ENCODE results near the gene SP100. TPM values are rescaled to one million over a fixed set of nuclear protein-coding genes. Genes with fewer than 3 reads are reported as not detected.

Gene SP100
- total and polyA plus RNA-seq, 8 donors = 24.6 to 66.8 (median 37.2) TPM

- no peak for DNase-seq
Measured at GRCh38 chr2:230583581-230583980, 167.6 kb downstream of the SP100 start.

GRCh38 chr2:230586328-230586982, 170.5 kb downstream of the SP100 start:
- H3K4me3 ChIP-seq = no peak overlapping the region
- FAIRE-seq (no peak), DNase-seq (no peak), ATAC-seq (no peak)
- TF ChIP-seq CTCF (IDR thresholded peaks at IDR 0.05) = no peak
- no peak overlapping the region for H3K27ac ChIP-seq
- H3K9me3 ChIP-seq = no peaks in the 10 kb centered on the region
- no peaks in the 10 kb centered on the region for H3K27me3 ChIP-seq
- 88 to 90% methylated on average over 2 of the region's 2 CpGs for WGBS, 2 donors
- intact Hi-C loops (cut with DNase I) = no loop called here
- no peaks in the 10 kb centered on the region for H3K4me1 ChIP-seq
- no peaks in the 10 kb centered on the region for H3K36me3 ChIP-seq

More at GRCh38 chr2:230583581-230583980, 167.6 kb downstream of the SP100 start:
- intact Hi-C loops (cut with DNase I) = no loop called here
- Histone ChIP-seq H3K27ac (no peak overlapping the region), H3K36me3 (no peaks in the 10 kb centered on the region), H3K27me3 (no peaks in the 10 kb centered on the region), H3K4me3 (no peak overlapping the region), H3K4me1 (no peaks in the 10 kb centered on the region), H3K9me3 (no peaks in the 10 kb centered on the region)
- FAIRE-seq (no peak), ATAC-seq (no peak)
- WGBS, 2 donors = 63 to 64% methylated on average over 2 of the region's 2 CpGs
- no peak for TF ChIP-seq CTCF (IDR thresholded peaks at IDR 0.05)

- Histone ChIP-seq H3K4me3 (no peak overlapping the region), H3K36me3 (no peaks in the 10 kb centered on the region), H3K4me1 (no peaks in the 10 kb centered on the region), H3K9me3 (no peaks in the 10 kb centered on the region), H3K27ac (no peak overlapping the region), H3K27me3 (no peaks in the 10 kb centered on the region)
- TF ChIP-seq CTCF (IDR thresholded peaks at IDR 0.05) = no peak
- DNase-seq = no peak
- intact Hi-C loops (cut with DNase I) = no loop called here
- 85 to 93% methylated on average over 3 of the region's 3 CpGs for WGBS, 2 donors
- no peak for FAIRE-seq
- ATAC-seq = no peak
Measured at GRCh38 chr2:230589025-230589424, 173.0 kb downstream of the SP100 start.

GRCh38 chr2:230589497-230590015, 173.6 kb downstream of the SP100 start:
- H3K4me3 ChIP-seq = no peak overlapping the region
- no peaks in the 10 kb centered on the region for H3K36me3 ChIP-seq
- ATAC-seq (no peak), DNase-seq (no peak), FAIRE-seq (no peak)
- no peak for TF ChIP-seq CTCF (IDR thresholded peaks at IDR 0.05)
- WGBS, 2 donors = 88 to 93% methylated on average over 3 of the region's 3 CpGs
- no peak overlapping the region for H3K27ac ChIP-seq
- no peaks in the 10 kb centered on the region for H3K27me3 ChIP-seq
- intact Hi-C loops (cut with DNase I) = no loop called here
- no peaks in the 10 kb centered on the region for H3K4me1 ChIP-seq
- no peaks in the 10 kb centered on the region for H3K9me3 ChIP-seq

- WGBS, 2 donors = 80 to 83% methylated on average over 3 of the region's 3 CpGs
- DNase-seq = no peak
- Histone ChIP-seq H3K4me3 (no peak overlapping the region), H3K27ac (no peak overlapping the region), H3K36me3 (no peaks in the 10 kb centered on the region), H3K9me3 (no peaks in the 10 kb centered on the region), H3K27me3 (no peaks in the 10 kb centered on the region), H3K4me1 (no peaks in the 10 kb centered on the region)
- FAIRE-seq = no peak
- TF ChIP-seq CTCF (IDR thresholded peaks at IDR 0.05) = no peak
- intact Hi-C loops (cut with DNase I) = no loop called here
- no peak for ATAC-seq
Measured at GRCh38 chr2:230590333-230590732, 174.3 kb downstream of the SP100 start.
